ENCODE results near the gene CDR2. TPM values are rescaled to one million over a fixed set of nuclear protein-coding genes. Genes with fewer than 3 reads are reported as not detected.
A peak's percentile ranks its signal among the peaks of the same experiment; 100 is the strongest.

Gene CDR2
- total and polyA plus RNA-seq, 2 of the 13 experiments (the other 11 are each of a cell fraction or from before 2014, with no cell fraction given), result 59.0 to 78.9 TPM

DNA sequence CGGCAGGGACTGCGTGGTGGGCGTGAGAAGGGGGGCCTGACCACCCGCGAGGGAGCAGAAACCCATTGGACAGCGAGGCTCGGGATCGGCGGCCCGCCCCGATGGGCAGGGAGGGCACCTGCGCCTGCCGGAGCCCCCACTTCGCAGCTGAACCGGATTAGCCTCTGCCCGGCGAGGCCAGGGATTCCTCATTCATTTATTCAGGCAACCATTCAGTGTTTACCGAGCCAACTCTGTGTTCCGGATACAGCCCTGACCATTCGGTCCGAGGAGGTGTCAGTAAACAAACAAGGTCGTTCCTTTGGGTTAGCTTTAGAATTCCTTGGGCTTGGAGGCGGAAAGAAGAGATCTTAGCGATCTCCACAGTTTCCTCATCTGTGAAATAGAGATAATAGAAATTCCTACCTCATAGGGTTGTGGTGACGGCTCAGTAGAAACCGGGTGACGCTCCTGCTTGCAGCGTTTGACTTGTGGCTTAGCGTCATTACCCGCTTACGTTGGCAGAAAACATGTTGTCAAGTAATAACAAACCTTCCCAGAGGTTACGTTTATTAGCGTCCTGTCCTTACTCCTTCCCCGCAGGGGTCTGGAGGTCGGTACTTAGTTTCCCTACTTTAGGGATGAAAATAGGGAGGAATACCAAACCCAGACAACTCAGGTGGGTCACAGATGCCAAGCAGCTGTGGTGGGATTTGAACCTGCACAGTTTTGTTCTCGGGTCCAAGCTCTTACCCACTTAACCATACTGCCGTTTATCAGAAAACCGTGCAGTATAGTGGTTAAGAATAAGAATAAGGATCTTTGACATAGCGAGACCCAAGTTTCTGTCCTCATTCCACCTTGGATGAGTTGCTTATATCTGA is 76.3 kb downstream of the CDR2 start (continued):
- TF ChIP-seq ZNF34 (CRISPR knock-in tag; IDR thresholded peaks at IDR 0.05; ENCODE audit: borderline replicate concordance) (0 out of 2 replicates have a peak, but pooled peaks have one; percentile 44), ZNF792 (CRISPR knock-in tag; IDR thresholded peaks at IDR 0.05) (0 out of 2 replicates have a peak, but pooled peaks have one; percentile 81), ZNF747 (CRISPR knock-in tag; IDR thresholded peaks at IDR 0.05; ENCODE audit: borderline replicate concordance) (0 out of 2 replicates have a peak, but pooled peaks have one; percentile 15), ZNF772 (CRISPR knock-in tag; IDR thresholded peaks at IDR 0.05) (no peak), MBNL3 (CRISPR knock-in tag; conservative IDR thresholded peaks at IDR 0.05) (0 out of 2 replicates have a peak, but pooled peaks have one; percentile 5), ISL2 (CRISPR knock-in tag; IDR thresholded peaks at IDR 0.05) (peak; percentile 86), SIN3A (IDR thresholded peaks at IDR 0.05; ENCODE audit: borderline replicate concordance, low read depth, low read length) (peak; percentile 77; the same call in 1 of the 2 replicates), NFYB (CRISPR knock-in tag; IDR thresholded peaks at IDR 0.05) (peak; percentile 50; the same call in 1 of the 2 replicates), IRF2 (CRISPR knock-in tag; IDR thresholded peaks at IDR 0.05) (peak; percentile 37; the same call in 1 of the 2 replicates), PHF5A (CRISPR knock-in tag; IDR thresholded peaks at IDR 0.05; ENCODE audit: low read depth, unreplicated experiment) (peak; percentile 29), PPARG (CRISPR knock-in tag; conservative IDR thresholded peaks at IDR 0.05) (peak; percentile 61; the same call in 1 of the 2 replicates), TAF15 (IDR thresholded peaks at IDR 0.05; ENCODE audit: low read depth, low read length, poor library complexity, severe bottlenecking) (no peak)
- TF ChIP-seq, protein P1, sequence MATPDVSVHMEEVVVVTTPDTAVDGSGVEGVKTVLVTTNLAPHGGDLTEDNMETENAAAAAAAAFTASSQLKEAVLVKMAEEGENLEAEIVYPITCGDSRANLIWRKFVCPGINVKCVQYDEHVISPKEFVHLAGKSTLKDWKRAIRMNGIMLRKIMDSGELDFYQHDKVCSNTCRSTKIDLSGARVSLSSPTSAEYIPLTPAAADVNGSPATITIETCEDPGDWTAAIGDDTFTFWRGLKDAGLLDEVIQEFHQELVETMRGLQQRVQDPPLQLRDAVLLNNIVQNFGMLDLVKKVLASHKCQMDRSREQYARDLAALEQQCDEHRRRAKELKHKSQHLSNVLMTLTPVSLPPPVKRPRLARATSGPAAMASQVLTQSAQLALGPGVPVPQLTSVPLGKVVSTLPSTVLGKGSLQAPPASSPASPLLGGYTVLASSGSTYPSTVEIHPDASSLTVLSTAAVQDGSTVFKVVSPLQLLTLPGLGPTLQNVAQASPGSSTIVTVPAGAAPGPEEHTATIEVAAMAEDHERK (CRISPR knock-in tag; IDR thresholded peaks at IDR 0.05; ENCODE audit: low read depth), result 0 out of 2 replicates have a peak, but pooled peaks have one; percentile 22
- TF ChIP-seq, protein P2, sequence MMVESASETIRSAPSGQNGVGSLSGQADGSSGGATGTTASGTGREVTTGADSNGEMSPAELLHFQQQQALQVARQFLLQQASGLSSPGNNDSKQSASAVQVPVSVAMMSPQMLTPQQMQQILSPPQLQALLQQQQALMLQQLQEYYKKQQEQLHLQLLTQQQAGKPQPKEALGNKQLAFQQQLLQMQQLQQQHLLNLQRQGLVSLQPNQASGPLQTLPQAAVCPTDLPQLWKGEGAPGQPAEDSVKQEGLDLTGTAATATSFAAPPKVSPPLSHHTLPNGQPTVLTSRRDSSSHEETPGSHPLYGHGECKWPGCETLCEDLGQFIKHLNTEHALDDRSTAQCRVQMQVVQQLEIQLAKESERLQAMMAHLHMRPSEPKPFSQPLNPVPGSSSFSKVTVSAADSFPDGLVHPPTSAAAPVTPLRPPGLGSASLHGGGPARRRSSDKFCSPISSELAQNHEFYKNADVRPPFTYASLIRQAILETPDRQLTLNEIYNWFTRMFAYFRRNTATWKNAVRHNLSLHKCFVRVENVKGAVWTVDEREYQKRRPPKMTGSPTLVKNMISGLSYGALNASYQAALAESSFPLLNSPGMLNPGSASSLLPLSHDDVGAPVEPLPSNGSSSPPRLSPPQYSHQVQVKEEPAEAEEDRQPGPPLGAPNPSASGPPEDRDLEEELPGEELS (CRISPR knock-in tag; IDR thresholded peaks at IDR 0.05), result peak; percentile 73
- TF ChIP-seq, protein P3, sequence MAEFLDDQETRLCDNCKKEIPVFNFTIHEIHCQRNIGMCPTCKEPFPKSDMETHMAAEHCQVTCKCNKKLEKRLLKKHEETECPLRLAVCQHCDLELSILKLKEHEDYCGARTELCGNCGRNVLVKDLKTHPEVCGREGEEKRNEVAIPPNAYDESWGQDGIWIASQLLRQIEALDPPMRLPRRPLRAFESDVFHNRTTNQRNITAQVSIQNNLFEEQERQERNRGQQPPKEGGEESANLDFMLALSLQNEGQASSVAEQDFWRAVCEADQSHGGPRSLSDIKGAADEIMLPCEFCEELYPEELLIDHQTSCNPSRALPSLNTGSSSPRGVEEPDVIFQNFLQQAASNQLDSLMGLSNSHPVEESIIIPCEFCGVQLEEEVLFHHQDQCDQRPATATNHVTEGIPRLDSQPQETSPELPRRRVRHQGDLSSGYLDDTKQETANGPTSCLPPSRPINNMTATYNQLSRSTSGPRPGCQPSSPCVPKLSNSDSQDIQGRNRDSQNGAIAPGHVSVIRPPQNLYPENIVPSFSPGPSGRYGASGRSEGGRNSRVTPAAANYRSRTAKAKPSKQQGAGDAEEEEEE (CRISPR knock-in tag; IDR thresholded peaks at IDR 0.05; ENCODE audit: borderline replicate concordance), result no peak
- TF ChIP-seq, protein P4, sequence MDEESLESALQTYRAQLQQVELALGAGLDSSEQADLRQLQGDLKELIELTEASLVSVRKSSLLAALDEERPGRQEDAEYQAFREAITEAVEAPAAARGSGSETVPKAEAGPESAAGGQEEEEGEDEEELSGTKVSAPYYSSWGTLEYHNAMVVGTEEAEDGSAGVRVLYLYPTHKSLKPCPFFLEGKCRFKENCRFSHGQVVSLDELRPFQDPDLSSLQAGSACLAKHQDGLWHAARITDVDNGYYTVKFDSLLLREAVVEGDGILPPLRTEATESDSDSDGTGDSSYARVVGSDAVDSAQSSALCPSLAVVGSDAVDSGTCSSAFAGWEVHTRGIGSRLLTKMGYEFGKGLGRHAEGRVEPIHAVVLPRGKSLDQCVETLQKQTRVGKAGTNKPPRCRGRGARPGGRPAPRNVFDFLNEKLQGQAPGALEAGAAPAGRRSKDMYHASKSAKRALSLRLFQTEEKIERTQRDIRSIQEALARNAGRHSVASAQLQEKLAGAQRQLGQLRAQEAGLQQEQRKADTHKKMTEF (CRISPR knock-in tag; IDR thresholded peaks at IDR 0.05), result peak; percentile 24; the same call in 1 of the 2 replicates
- TF ChIP-seq, protein P5, sequence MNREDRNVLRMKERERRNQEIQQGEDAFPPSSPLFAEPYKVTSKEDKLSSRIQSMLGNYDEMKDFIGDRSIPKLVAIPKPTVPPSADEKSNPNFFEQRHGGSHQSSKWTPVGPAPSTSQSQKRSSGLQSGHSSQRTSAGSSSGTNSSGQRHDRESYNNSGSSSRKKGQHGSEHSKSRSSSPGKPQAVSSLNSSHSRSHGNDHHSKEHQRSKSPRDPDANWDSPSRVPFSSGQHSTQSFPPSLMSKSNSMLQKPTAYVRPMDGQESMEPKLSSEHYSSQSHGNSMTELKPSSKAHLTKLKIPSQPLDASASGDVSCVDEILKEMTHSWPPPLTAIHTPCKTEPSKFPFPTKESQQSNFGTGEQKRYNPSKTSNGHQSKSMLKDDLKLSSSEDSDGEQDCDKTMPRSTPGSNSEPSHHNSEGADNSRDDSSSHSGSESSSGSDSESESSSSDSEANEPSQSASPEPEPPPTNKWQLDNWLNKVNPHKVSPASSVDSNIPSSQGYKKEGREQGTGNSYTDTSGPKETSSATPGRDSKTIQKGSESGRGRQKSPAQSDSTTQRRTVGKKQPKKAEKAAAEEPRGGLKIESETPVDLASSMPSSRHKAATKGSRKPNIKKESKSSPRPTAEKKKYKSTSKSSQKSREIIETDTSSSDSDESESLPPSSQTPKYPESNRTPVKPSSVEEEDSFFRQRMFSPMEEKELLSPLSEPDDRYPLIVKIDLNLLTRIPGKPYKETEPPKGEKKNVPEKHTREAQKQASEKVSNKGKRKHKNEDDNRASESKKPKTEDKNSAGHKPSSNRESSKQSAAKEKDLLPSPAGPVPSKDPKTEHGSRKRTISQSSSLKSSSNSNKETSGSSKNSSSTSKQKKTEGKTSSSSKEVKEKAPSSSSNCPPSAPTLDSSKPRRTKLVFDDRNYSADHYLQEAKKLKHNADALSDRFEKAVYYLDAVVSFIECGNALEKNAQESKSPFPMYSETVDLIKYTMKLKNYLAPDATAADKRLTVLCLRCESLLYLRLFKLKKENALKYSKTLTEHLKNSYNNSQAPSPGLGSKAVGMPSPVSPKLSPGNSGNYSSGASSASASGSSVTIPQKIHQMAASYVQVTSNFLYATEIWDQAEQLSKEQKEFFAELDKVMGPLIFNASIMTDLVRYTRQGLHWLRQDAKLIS (CRISPR knock-in tag; IDR thresholded peaks at IDR 0.05), result peak; percentile 60; the same call in 1 of the 2 replicates

All from HepG2 (cell line).